ENCODE measurements around the gene PIKFYVE. TPM values are rescaled to one million over a fixed set of nuclear protein-coding genes. Genes with fewer than 3 reads are reported as not detected.

The PIKFYVE gene
- total and polyA plus RNA-seq, 7 donors: 2.8 to 14.2 (median 12.0) TPM

GRCh38 chr2:208239770-208240493 is 26.1 kb upstream of the PIKFYVE start:
- H3K4me3 ChIP-seq: no peak overlapping the region
- no peak overlapping the region for H3K27ac ChIP-seq
- DNase-seq (no peak), ATAC-seq (no peak)
- H3K9me3 ChIP-seq: no peaks in the 10 kb centered on the region
- no peaks in the 10 kb centered on the region for H3K4me1 ChIP-seq
- H3K27me3 ChIP-seq (ENCODE audit: insufficient read depth in 3 of 3, low read length in 2 of 3): no peaks in the 10 kb centered on the region
- intact Hi-C loops (cut with DNase I): no loop called here
- peaks cover 11 to 97% of the 10 kb centered on the region in 2 donors for H3K36me3 ChIP-seq (ENCODE audit: insufficient read depth in 1 of 2, low read depth in 1 of 2)
- 95 to 96% (median 95%) methylated on average over 9 of the region's 9 CpGs for WGBS, 3 donors
- no peak for TF ChIP-seq CTCF (IDR thresholded peaks at IDR 0.05)

- H3K9me3 ChIP-seq: no peaks in the 10 kb centered on the region
- ATAC-seq: no peak
- H3K27ac ChIP-seq: no peak overlapping the region
- H3K4me3 ChIP-seq: no peak overlapping the region
- 96% methylated on average over 3 of the region's 3 CpGs for WGBS, 3 donors
- no peak for DNase-seq
- no peaks in the 10 kb centered on the region for H3K27me3 ChIP-seq (ENCODE audit: insufficient read depth in 3 of 3, low read length in 2 of 3)
- H3K36me3 ChIP-seq (ENCODE audit: insufficient read depth in 1 of 2, low read depth in 1 of 2): peaks cover 11 to 98% of the 10 kb centered on the region in 2 donors
- intact Hi-C loops (cut with DNase I): no loop called here
- no peak for TF ChIP-seq CTCF (IDR thresholded peaks at IDR 0.05)
- no peaks in the 10 kb centered on the region for H3K4me1 ChIP-seq
These were observed 25.3 kb upstream of the PIKFYVE start for GRCh38 chr2:208240619-208241209.

- no peak for ATAC-seq
- H3K4me3 ChIP-seq: no peak overlapping the region
- intact Hi-C loops (cut with DNase I): no loop called here
- no peaks in the 10 kb centered on the region for H3K9me3 ChIP-seq
- no peak overlapping the region for H3K27ac ChIP-seq
- no peak for TF ChIP-seq CTCF (IDR thresholded peaks at IDR 0.05)
- H3K27me3 ChIP-seq (ENCODE audit: insufficient read depth in 3 of 3, low read length in 2 of 3): no peaks in the 10 kb centered on the region
- peaks cover 17 to 99% of the 10 kb centered on the region in 2 donors for H3K36me3 ChIP-seq (ENCODE audit: insufficient read depth in 1 of 2, low read depth in 1 of 2)
- no peak for DNase-seq
- H3K4me1 ChIP-seq: no peaks in the 10 kb centered on the region
These were observed 21.6 kb upstream of the PIKFYVE start for GRCh38 chr2:208244422-208244821.

- intact Hi-C loops (cut with DNase I): no loop called here
- TF ChIP-seq CTCF (IDR thresholded peaks at IDR 0.05): no peak
- Histone ChIP-seq H3K4me3 (no peak overlapping the region), H3K27me3 (ENCODE audit: insufficient read depth in 3 of 3, low read length in 2 of 3) (no peaks in the 10 kb centered on the region), H3K27ac (no peak overlapping the region), H3K36me3 (ENCODE audit: insufficient read depth in 1 of 2, low read depth in 1 of 2) (peaks cover 17 to 99% of the 10 kb centered on the region in 2 donors), H3K9me3 (no peaks in the 10 kb centered on the region), H3K4me1 (peaks cover 5% of the 10 kb centered on the region)
- ATAC-seq (no peak), DNase-seq (no peak)
- WGBS, 3 donors: 98 to 99% (median 98%) methylated on average over 3 of the region's 3 CpGs
These were observed 20.3 kb upstream of the PIKFYVE start for GRCh38 chr2:208245746-208246145.
